HG02678 (cell line): ENCODE results near the gene ANKRD27.
"Not testable (repeated sequence)": the region's sequence is repeated elsewhere in the genome, so short reads cannot be mapped to it uniquely, and the experiment has no call there.

Source experiments
- ATAC-seq: cut with Tn5 transposase; IDR thresholded peaks from one replicate; pipeline ENCODE4 v1.9.1; 2021; ENCODE audit warnings: mild to moderate bottlenecking, moderate library complexity; ENCODE audit not compliant: unreplicated experiment

Gene ANKRD27

DNA sequence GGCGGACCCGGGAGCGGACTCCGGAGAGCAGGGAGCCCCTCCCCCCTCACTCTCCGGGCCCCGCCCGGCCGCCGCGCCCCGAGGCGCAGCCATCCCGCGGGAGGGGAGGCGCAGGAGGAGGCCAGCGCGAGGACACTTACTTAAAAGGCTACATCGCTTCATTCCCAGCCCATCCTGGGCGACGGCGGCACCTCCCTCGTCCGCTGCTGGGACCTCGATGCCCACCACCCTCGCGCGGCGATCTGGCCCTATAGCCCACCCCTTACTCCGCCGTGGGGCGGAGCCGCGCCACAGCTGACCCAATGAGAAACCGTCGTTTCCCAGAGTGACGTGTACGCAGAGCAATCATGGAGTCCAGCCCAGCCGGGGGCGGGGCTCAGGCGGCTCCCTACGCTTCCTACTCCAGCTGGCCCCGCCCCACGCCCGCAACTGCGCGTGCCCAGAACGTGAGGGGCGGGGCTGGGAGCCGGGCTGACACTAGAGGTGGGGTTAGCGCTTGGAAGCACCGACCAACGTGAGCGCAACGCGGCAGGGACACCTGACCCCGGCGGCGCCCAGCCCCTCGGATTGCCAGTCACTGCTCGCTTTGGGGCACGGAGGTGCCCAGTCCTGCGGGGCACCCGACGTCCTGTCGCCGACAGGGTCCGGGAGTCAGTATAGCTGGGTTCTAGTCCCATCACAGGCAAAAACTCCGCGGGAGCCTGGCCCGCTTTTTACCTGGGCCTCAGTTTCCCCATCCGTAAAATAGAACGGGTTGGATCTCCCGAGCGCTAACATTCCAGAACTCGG is at the start of gene ANKRD27:
Gene ANKRD27, minus strand, starts transcription at position 250 of the 789 bp plus-strand sequence. CDS start 16,165 bp downstream, outside the sequence.
- peak; percentile 97 for ATAC-seq

DNA sequence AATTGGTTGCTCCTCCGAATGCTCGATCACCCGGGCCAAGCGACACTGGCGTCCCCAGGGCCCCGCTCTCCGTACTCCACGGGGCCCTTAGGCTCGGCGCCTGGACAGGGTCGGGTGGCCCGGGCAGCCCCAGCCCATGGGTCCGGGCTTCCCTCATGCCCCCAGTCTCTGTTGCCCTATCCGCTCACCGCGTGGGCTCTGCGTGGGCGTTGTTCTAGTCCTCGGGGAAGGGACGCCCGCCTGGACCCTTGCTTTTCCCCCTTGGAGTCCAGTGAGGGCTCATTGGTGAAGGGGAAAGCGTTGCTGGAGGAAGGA is 45.9 kb upstream of the ANKRD27 start:
- ATAC-seq: no peak

DNA sequence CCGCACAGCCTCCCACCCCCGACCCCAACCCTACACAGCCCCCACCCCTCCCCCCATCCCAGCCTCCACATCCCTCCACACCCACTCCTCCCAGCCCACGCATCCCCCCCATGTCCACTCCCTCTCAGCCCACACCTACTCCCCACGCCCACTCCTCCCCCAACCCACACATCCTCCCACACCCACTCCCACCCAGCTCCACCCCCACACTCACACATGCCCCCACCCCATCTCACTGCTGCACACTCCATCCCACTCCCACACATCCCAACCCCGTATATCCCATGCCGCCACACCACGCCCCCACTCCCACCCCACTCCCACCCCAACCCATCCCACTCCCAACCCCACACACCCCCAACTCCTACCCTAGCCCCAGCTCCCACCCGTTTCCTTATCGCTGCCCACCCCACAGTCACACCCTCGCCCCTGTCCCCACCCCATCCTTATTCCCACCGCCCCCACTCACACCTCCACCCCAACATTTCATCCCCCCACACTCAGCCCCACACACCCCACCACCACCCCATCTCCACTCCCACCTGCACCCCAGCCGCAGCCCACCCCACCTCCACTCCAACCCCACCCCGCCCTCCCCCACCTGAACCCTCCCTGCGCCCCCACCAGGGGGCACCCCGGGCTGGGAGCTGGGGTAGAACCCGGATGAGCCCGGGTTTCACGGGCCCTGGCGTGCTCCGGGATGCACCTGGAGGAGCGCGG is 45.4 kb upstream of the ANKRD27 start:
- ATAC-seq: no peak

DNA sequence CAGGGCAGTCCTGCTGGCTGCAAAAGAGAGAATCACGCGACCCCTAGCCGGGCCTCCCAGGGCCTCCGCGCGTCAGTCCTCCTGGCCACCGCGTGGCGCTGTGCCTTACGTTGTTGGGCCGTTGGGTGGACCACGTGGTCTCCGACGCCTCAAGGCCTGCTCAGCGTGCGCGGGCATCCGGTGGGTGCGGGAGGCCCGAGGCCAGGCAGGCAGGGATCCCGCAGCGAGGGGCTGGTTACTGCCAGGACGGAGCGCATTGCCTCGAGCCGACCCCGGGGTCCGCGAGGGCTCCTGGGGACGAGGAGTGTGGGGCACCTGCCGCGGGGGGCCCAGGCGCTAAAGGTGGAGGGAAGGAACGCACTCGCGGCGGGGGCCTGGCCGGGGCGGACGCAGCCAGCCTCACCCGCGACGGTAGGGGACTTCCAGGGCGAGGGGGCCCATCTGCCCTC is 44.7 kb upstream of the ANKRD27 start, which contains the start of gene TDRD12:
Gene TDRD12, plus strand, starts transcription at position 157 of the 449 bp plus-strand sequence. CDS start 306 bp downstream, outside the sequence.
- ATAC-seq: no peak

DNA sequence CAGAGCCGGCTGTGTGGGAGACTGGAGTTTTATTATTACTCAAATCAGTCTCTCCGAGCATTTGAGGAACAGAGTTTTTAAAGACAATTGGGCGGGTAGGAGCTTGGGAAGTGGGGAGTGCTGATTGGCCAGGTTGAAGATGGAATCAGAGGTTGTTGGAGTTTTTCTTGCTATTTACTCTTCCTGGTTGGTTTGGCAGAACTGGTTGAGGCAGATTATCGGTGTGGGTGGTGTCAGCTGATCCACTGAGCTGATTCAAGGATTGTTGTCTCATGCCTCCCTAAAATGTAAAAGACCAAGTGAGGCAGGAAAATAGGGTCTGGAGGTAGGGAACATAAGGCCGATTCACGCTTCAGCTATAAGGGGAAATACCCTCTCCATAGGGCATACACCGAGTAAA is 43.3 kb upstream of the ANKRD27 start:
- no peak for ATAC-seq

DNA sequence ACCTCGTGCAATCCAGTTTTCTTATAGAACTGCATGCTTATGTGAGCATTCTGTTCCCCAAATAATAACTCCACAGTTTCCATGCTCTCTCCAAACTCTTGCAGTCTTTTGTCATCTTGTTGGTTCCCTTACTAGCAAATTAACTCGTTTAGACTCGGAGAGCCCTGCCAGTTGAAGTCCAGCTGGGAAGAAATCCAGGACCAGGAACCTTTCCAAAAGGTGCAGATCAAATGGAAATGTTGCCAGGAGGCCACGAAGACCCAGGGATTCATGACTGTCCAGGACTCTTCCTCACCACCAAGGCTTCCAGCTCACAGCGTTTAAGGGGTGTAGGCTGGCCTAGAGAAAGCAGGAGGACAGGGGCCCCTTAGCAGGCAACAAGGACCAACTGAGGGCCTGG is 42.5 kb upstream of the ANKRD27 start:
- ATAC-seq: no peak

DNA sequence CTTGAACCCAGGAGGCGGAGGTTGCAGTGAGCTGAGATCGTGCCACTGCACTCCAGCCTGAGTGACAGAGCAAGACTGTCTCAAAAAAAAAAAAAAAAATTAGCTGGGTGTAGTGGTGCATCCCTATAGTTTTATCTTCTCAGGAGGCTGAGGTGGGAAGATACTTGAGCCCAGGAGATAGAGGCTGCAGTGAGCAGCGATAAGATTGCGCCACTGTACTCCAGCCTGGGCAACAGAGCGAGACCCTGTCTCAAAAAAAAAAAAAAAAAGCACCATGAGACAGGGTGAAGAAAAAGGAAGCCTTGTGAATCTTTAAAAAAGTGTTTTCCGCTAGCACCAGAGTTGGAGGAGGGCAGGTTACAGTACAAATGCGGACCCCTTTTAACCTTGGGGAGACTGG is 41.2 kb upstream of the ANKRD27 start:
- not testable (repeated sequence) for ATAC-seq

DNA sequence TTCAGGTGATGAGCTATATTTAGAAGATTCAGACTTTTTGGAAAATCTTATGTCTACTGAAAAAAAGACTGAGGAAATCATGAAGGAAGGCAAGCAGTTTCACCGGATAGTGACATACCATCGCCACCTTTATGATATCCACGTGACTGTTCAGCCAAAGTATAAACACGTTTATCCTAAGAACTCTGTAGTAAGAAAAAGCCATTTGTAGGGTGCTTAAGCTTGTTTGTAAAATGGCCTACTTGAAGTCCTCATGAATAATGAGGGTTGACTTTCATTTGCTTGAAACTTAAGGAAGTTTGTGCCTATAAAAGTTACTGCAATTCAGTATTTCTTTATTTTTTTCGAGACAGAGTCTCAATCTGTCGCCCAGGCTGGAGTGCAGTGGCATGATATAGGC is 36.8 kb upstream of the ANKRD27 start:
- no peak for ATAC-seq

DNA sequence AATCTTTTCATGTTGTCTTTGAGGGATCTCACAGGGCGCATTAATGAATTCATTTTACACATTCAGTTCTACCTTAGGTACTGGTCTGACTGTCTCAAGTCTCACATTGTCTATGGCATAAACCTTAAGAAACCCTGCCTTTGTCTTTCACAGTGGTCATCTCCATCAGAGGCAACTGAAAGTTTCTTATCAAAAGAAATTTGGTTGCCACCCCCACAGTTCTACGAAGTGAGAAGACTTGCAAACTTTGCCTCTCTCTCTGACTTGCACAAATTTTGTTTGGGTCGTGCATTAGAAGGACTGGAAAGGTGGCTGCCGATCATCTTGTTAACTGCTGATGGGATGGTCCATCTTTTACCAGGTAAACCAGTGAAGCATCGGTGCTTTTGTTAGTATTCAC is 34.1 kb upstream of the ANKRD27 start:
- ATAC-seq: no peak

DNA sequence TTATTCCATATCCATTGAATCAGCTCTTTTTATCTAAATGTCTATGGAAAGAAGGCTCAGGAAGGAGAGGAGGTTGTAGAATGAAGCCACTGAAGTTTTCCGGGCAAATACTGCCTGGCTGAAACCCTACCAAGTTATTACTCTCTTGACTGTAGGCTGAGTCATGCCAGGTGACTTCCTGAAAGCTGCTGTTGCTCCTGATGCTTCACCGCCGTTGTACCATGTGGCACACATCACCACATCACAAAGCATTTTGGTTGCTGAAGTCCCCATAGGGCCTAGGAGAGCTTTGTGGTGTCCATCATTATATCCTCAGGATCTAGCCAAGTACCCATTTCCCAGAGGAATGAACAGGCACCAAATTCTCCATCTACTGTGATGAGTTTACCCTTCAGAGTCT is 33.5 kb upstream of the ANKRD27 start:
- no peak for ATAC-seq

DNA sequence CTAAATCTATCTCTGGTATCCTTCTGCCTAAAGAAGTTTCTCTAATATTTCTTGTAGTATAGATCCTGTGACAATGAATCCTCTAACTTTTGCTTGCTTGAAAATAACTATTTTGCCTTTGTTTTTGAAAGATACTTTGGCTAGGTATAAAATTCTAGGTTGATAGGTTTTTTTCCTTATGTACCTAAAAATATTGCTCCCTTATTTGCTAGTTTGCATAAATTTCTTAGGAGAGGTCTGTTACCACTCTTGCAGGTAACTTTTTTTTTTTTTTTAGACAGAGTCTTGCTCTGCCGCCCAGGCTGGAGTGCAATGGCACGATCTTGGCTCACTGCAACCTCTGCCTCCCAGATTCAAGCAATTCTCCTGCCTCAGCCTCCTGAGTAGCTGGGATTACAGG is 29.0 kb upstream of the ANKRD27 start:
- ATAC-seq: not testable (repeated sequence)

DNA sequence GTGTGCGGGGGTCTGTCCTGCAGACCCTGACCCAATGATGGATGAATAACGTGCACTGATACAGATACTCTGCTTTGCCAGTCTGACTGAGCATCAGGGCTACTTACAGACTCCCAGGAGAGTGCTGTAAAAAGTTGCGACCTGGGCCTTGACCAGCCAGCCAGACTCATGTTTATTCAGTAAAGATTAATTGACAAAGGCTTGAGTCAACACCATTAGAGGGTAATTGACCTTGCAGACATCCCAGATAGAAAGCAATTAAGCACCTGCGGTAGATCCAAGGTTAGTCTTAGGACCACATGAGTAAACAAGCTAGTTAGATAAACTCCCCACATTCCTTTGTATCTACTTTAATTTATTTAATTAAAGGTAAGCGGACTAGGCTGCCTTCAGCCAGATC is 27.0 kb upstream of the ANKRD27 start:
- no peak for ATAC-seq

DNA sequence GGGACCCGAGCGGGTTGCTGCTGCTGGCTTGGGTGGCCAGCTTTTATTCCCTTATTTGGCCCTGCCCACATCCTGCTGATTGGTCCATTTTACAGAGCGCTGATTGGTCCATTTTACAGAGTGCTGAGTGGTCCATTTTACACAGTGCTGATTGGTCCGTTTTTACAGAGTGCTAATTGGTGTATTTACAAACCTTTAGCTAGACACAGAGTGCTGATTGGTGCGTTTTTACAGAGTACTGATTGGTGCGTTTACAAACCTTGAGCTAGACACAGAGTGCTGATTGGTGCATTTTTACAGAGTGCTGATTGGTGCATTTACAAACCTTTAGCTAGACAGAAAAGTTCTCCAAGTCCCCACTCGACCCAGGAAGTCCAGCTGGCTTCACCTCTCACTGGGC is 25.1 kb upstream of the ANKRD27 start:
- not testable (repeated sequence) for ATAC-seq

DNA sequence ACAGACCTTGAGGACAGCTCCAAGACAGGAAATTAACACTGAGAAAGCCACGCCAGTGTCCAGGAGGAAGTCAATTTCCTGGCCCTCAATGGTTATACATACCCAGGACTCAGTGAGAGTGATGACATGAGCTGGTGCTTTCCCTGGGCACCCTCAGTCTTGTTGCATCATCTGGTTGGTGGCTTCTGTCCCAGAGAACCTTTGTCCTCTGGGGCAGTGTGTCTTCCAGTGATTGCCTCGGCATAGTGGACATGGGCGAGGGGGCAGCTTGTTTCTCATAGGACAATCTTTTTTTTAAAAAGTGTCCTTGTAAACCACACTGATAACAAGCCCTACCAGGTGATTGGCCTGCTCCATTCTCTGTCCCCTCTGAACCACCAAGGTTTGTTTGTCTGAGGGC is 21.8 kb upstream of the ANKRD27 start:
- ATAC-seq: not testable (repeated sequence)

DNA sequence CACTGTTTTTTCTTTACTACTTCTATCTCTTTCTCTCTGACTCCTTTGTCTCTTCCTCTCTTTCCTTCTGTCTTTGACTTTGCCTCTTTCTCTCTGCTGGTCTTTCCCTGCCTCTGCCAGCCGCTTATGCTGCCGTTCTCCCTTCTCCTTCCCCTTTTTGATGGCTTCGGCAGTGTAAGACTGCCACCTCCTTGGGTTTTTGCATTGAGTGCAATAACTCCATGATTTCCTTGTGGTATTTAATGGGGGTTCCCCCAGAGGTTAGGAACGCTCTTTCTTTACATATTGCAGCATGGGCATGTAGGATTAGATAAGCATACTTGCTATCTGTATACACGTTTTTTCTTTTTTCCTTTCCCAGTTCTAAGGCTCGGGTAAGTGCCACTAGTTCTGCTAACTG is 20.5 kb upstream of the ANKRD27 start:
- not testable (repeated sequence) for ATAC-seq

DNA sequence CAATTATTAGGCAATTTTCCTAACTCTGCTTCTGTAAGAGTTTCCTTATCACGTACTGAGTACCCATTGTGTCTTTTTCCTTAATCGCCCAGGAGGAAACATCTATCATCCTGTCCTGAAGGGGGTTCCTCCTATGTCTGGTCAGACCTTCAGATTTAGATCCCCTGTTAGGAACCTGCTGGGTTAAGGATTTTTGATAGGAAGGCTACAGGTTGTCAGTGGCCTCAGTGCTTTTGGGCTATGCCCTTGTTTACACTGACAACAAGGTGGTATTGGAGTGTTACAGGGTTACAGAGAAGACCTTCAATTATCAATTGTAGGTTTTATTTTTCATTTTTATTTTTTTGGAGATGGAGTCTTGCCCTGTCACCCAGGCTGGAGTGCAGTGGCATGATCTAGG is 19.9 kb upstream of the ANKRD27 start:
- not testable (repeated sequence) for ATAC-seq

DNA sequence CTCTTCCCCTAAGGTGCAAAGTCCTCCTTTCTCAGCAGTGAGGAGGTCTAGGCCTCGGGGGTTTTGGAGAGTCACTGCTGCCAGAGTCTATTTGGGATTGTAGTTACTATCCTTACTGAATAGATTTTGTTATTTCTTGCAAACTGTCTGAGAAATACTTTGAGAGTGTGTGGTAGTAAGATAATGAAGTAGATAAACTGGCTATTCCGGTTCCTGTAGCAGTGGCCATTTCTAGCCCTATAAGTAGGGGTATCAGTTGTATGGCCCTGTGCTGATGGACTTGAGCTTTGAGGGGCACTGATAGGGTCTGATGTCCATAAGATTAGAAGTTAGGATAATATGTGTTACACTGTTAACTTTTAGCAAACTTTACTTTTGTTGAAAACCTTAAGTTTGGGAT is 19.3 kb upstream of the ANKRD27 start:
- ATAC-seq: not testable (repeated sequence)

DNA sequence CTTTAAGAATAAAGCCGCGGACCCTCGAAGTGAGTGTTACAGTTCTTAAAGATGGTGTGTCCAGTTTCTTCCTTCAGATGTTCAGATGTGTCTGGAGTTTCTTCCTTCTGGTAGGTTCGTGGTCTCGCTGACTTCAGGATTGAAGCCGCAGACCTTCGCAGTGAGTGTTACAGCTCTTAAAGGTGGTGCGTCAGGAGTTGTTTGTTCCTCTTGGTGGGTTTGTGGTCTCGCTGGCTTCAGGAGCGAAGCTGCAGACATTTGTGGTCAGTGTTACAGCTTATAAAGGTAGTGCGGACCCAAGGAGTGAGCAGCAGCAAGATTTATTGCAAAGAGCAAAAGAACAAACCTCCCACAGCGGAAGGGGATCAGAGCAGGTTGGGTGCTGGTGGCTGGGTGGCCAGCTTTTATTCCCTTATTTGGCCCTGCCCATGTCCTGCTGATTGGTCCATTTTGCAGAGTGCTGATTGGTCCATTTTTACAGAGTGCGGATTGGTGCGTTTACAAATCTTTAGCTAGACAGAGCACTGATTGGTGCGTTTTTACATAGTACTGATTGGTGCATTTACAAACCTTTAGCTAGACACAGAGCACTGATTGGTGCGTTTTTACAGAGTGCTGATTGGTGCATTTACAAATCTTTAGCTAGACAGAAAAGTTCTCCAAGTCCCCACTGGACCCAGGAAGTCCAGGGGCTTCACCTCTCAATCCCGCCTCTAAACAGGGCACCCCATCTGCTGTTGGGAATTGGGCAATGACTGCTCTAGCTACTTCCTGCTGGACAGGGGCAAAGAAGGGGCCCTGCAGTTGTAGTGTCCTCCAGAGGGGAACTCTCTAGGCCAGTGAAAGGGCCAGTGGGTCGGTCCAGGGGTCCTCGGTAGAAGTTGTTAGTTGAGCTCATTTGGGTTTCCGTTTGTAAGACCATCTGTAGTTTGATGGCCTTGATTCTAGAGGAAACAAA is 18.4 kb upstream of the ANKRD27 start:
- ATAC-seq: not testable (repeated sequence)

DNA sequence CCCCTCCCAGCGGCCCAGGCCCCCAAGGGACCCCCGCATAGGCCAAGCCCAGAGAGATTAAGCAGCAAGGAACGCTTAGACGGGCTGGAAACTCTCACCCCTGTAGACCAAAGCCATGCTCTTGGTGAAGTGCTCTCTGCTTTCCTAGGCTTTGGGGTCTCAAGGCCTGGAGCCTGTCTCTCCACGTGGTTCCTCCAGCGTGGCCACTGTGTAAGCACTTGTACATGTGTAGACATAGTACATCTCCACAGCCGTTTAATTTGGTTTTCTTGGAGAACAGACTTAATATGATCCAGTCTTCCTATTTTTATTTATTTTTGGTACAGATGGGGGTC is 17.7 kb upstream of the ANKRD27 start:
- ATAC-seq: no peak

DNA sequence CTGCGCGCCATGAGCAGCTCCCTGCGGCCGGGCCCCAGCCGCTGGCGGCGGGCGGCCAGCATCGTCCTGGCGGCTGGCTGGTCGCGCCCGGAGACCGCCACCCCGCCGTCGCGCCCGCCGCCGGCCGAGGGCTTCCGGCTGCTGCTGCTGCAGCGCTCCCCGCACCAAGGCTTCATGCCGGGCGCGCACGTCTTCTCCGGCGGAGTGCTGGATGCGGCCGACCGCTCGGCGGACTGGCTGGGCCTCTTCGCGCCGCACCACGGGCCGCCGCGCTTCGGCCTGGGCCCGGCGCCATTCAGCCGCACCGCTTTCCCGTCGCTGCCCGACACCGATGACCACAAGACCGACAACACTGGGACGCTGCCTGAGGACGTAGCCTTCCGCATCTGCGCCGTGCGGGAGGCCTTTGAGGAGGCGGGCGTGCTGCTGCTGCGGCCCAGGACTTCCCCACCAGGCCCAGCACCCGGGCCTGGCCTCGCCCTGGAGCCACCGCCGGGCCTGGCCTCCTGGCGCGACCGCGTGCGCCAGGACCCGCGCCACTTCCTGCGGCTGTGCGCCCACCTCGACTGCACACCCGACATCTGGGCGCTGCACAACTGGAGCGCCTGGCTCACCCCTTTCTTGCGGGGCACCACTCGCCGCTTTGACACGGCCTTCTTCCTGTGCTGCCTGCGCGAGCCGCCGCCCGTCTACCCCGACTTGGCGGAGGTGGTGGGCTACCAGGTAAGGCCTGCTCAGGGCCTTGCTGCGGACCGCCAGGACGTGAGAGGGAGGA is 17.2 kb upstream of the ANKRD27 start:
- peak; percentile 60 for ATAC-seq
